ENCODE results near the gene MMADHC. TPM values are rescaled to one million over a fixed set of nuclear protein-coding genes. Genes with fewer than 3 reads are reported as not detected.

MMADHC gene
- total and polyA plus RNA-seq, 4 donors, result 67.8 to 97.5 (median 88.0) TPM

DNA sequence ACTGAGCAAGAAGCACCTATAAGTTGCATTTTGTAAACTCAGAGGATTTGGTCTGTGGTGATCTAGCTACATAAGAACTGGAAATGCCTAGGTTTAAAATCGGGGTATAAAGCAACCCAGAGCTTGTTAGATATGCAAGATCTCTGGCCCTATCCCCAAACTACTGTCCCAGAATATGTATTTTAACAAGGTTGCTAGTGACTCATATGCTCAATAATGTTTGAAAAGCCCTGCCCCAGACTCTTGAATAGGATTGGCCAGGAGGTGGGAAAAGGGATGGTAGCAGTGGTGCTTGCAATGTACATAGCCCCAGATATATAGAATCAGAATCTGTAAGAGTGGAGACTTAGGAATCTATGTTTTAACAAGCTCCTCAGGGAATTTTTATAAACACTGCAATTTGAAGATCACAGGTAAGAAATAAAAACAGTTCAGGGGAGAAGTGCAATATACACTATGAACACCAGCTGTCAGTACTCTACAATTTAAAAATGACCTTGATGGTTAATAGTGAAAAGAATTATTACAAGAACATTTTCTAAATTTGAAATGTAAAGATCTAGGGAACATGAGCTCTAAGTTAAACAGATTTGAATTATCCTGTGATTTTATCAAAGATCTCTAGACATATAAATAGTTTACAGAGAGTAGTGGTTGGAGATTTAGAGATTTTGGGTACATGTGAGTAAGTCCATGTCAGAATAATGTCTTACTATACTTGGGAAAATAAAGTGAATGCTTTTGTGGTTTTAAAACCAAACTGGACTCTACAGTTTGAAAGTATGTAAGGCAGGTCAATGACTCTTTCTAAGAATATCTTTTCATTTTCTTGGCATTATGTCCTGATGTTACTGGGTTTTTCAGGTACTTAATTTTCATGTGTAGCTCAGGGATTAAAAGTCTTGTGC lies 7.7 kb upstream of the MMADHC start:
- no peak overlapping the region for H3K9ac ChIP-seq (ENCODE audit: low read depth in 1 of 2, low read length in 2 of 2)
- H3K36me3 ChIP-seq (ENCODE audit: control insufficient read depth in 4 of 4, insufficient read depth in 3 of 4, low read depth in 1 of 4, low read length in 3 of 4), result peaks cover 0 to 5% (median 0%) of the 10 kb centered on the region in 4 donors
- 95% methylated on average over 1 of the region's 1 CpG for WGBS
- H3K4me1 ChIP-seq (ENCODE audit: control insufficient read depth in 4 of 4, insufficient read depth in 4 of 4, low read length in 3 of 4), result peaks cover 3 to 17% (median 13%) of the 10 kb centered on the region in 4 donors
- no peak for DNase-seq (ENCODE audit: low spot score)
- no peak overlapping the region for H3K27ac ChIP-seq (ENCODE audit: low read depth in 1 of 2, low read length in 2 of 2)
- no peaks in the 10 kb centered on the region for H3K27me3 ChIP-seq (ENCODE audit: control insufficient read depth in 4 of 4, insufficient read depth in 4 of 4, low read length in 3 of 4)
- no peak overlapping the region for H3K4me3 ChIP-seq (ENCODE audit: low read depth in 1 of 3, low read length in 3 of 3)
- H3K9me3 ChIP-seq (ENCODE audit: control insufficient read depth in 4 of 4, low read length in 3 of 4), result no peaks in the 10 kb centered on the region
- TF ChIP-seq RXRA (IDR thresholded peaks at IDR 0.05), result no peak
- peak; percentile 36 to 57 for TF ChIP-seq RAD21 (IDR thresholded peaks at IDR 0.05)

DNA sequence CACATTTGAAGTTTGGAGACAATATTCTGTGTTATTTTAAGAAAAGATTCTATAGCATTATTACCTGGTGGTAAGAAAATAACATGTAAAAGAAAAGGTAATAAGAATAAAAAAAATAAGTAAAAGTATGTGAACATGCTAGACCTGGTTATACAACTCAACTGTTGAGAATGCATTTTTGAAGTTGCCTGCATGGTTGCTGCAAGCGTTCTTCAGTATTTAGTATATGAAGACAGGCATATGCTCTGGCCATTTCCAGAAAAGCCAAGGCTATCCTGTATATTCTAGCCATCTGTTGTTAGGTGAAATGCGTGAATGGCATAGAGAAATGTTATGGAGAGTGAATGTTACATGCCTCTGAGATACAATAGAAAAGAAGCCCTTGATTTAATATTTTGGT lies 6.8 kb upstream of the MMADHC start:
- whole genome bisulfite sequencing, result 97% methylated on average over 2 of the region's 2 CpGs
- Histone ChIP-seq H3K4me1 (ENCODE audit: control insufficient read depth in 4 of 4, insufficient read depth in 4 of 4, low read length in 3 of 4) (peaks cover 3 to 17% (median 13%) of the 10 kb centered on the region in 4 donors), H3K27me3 (ENCODE audit: control insufficient read depth in 4 of 4, insufficient read depth in 4 of 4, low read length in 3 of 4) (no peaks in the 10 kb centered on the region), H3K9me3 (ENCODE audit: control insufficient read depth in 4 of 4, low read length in 3 of 4) (no peaks in the 10 kb centered on the region), H3K36me3 (ENCODE audit: control insufficient read depth in 4 of 4, insufficient read depth in 3 of 4, low read depth in 1 of 4, low read length in 3 of 4) (peaks cover 0 to 5% (median 0%) of the 10 kb centered on the region in 4 donors), H3K9ac (ENCODE audit: low read depth in 1 of 2, low read length in 2 of 2) (no peak overlapping the region), H3K27ac (ENCODE audit: low read depth in 1 of 2, low read length in 2 of 2) (no peak overlapping the region), H3K4me3 (ENCODE audit: low read depth in 1 of 3, low read length in 3 of 3) (no peak overlapping the region)
- no peak for DNase-seq (ENCODE audit: low spot score)
- no peak for TF ChIP-seq FOXA1 (IDR thresholded peaks at IDR 0.05)
- no peak for TF ChIP-seq RAD21 (IDR thresholded peaks at IDR 0.05)
- TF ChIP-seq HNF4A (conservative IDR thresholded peaks at IDR 0.05), result no peak
- no peak for TF ChIP-seq TAF1 (conservative IDR thresholded peaks at IDR 0.05)
- TF ChIP-seq JUND (IDR thresholded peaks at IDR 0.05), result no peak
- TF ChIP-seq NR2F2 (IDR thresholded peaks at IDR 0.05), result no peak
- TF ChIP-seq, protein P1, sequence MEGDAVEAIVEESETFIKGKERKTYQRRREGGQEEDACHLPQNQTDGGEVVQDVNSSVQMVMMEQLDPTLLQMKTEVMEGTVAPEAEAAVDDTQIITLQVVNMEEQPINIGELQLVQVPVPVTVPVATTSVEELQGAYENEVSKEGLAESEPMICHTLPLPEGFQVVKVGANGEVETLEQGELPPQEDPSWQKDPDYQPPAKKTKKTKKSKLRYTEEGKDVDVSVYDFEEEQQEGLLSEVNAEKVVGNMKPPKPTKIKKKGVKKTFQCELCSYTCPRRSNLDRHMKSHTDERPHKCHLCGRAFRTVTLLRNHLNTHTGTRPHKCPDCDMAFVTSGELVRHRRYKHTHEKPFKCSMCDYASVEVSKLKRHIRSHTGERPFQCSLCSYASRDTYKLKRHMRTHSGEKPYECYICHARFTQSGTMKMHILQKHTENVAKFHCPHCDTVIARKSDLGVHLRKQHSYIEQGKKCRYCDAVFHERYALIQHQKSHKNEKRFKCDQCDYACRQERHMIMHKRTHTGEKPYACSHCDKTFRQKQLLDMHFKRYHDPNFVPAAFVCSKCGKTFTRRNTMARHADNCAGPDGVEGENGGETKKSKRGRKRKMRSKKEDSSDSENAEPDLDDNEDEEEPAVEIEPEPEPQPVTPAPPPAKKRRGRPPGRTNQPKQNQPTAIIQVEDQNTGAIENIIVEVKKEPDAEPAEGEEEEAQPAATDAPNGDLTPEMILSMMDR (IDR thresholded peaks at IDR 0.05; ENCODE audit: low read depth, low read length, missing input control), result no peak
- TF ChIP-seq MAX (IDR thresholded peaks at IDR 0.05), result no peak
- no peak for TF ChIP-seq HNF4G (IDR thresholded peaks at IDR 0.05)
- no peak for TF ChIP-seq FOXA2 (IDR thresholded peaks at IDR 0.05)
- TF ChIP-seq GABPA (IDR thresholded peaks at IDR 0.05 in 1 of 2, conservative IDR thresholded peaks at IDR 0.05 in 1 of 2), result no peak
- TF ChIP-seq RXRA (IDR thresholded peaks at IDR 0.05), result no peak
- TF ChIP-seq YY1 (IDR thresholded peaks at IDR 0.05), result no peak
- no peak for TF ChIP-seq ATF3 (IDR thresholded peaks at IDR 0.05)
- TF ChIP-seq, protein P2, sequence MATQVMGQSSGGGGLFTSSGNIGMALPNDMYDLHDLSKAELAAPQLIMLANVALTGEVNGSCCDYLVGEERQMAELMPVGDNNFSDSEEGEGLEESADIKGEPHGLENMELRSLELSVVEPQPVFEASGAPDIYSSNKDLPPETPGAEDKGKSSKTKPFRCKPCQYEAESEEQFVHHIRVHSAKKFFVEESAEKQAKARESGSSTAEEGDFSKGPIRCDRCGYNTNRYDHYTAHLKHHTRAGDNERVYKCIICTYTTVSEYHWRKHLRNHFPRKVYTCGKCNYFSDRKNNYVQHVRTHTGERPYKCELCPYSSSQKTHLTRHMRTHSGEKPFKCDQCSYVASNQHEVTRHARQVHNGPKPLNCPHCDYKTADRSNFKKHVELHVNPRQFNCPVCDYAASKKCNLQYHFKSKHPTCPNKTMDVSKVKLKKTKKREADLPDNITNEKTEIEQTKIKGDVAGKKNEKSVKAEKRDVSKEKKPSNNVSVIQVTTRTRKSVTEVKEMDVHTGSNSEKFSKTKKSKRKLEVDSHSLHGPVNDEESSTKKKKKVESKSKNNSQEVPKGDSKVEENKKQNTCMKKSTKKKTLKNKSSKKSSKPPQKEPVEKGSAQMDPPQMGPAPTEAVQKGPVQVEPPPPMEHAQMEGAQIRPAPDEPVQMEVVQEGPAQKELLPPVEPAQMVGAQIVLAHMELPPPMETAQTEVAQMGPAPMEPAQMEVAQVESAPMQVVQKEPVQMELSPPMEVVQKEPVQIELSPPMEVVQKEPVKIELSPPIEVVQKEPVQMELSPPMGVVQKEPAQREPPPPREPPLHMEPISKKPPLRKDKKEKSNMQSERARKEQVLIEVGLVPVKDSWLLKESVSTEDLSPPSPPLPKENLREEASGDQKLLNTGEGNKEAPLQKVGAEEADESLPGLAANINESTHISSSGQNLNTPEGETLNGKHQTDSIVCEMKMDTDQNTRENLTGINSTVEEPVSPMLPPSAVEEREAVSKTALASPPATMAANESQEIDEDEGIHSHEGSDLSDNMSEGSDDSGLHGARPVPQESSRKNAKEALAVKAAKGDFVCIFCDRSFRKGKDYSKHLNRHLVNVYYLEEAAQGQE (IDR thresholded peaks at IDR 0.05), result no peak
- no peak for TF ChIP-seq EGR1 (IDR thresholded peaks at IDR 0.05; ENCODE audit: low read depth in 2 of 2)

Data from liver (tissue), 9 donors.